Endometrial microvascular endothelial cells (primary cell): ENCODE measurements around the gene SIPA1L2. TPM values are rescaled to one million over a fixed set of nuclear protein-coding genes. Genes with fewer than 3 reads are reported as not detected.

Source experiments
- in situ Hi-C: cut with HindIII; loops from 2 replicates; pipeline ENCODE4 v1.10.0; 2017; ENCODE audit warnings: low sequenced_read_pairs, low pct_unique_long_range_greater_than_20kb; ENCODE audit errors: inconsistent ontology term
- total RNA-seq: library from RNA; depleted of rRNA; stranded (reverse); fragments of >200 nt; gene quantifications from one replicate; pipeline ENCODE4 v1.2.3, GENCODE V29; 2015; ENCODE audit errors: inconsistent ontology term

Gene SIPA1L2
- total RNA-seq, 1 donor from 2014 or later: 12.4 TPM

GRCh38 chr1:232599178-232600041, 30.5 kb downstream of the SIPA1L2 start:
- in situ Hi-C loops: no loop called here

DNA sequence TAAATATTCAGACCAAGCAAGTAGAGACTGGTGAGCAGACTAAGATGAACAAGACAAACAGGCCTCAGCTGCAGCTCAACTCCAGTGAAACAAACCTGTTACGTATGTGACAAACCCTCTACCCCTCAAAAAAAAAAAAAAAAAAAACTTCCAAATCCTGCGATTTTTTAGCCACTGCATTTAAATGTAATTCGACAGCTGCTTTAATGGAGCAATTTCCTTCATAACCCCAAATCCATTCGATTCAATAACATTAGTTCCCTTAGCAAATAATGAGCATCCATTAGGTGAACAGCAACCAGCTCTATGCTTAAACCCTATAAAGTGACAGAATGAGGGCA, 31.1 kb downstream of the SIPA1L2 start:
- in situ Hi-C loops: no loop called here

DNA sequence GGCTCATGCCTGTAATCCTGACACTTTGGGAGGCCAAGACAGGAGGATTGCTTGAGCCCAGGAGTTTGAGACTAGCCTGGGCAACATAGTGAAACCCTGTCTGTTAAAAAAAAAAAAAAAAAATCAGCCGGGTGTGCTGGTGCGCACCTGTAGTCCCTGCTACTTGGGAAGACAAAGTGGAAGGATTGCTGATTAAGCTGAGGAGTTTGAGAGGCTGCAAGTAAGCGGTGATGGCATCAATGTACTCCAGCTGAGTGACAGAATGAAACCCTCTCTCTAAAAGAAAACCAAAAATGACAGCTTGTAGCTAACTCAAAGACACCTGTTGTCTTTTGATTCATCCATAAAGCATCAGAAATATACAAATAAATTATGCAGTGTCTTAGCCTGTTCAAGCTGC, 31.8 kb downstream of the SIPA1L2 start:
- in situ Hi-C loops: no loop called here

GRCh38 chr1:232597721-232598120, 32.2 kb downstream of the SIPA1L2 start:
- in situ Hi-C loops: no loop called here

DNA sequence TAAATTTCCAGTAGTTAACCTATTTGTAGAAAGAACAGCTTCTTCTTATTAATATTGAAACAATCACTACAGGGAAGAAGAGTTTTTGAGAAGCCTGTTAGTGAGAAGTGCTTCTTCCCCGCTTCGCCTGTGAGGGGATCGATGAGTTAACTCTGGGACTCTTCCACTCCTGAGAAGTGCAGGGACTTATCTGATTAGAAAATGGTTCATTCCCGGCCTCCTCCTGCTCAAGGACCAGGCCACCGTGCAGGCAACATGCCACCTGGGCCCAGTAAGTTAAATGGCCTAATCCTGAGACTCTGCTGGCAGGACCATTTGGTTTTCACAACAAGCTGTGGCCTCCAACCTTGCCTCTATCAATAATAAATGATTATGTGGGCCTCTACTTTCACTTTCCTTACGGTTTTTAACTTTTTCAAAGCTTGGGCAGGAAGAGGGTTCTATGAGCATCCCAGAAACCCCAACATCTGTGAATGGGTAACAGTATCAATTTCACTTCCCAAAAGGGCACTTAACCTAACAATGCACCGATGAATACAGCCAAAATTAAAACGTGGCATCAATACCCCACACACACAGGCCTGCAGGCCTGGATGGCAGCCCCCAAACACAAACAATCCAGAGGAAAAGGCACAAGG, 33.1 kb downstream of the SIPA1L2 start:
- in situ Hi-C loops: no loop called here

DNA sequence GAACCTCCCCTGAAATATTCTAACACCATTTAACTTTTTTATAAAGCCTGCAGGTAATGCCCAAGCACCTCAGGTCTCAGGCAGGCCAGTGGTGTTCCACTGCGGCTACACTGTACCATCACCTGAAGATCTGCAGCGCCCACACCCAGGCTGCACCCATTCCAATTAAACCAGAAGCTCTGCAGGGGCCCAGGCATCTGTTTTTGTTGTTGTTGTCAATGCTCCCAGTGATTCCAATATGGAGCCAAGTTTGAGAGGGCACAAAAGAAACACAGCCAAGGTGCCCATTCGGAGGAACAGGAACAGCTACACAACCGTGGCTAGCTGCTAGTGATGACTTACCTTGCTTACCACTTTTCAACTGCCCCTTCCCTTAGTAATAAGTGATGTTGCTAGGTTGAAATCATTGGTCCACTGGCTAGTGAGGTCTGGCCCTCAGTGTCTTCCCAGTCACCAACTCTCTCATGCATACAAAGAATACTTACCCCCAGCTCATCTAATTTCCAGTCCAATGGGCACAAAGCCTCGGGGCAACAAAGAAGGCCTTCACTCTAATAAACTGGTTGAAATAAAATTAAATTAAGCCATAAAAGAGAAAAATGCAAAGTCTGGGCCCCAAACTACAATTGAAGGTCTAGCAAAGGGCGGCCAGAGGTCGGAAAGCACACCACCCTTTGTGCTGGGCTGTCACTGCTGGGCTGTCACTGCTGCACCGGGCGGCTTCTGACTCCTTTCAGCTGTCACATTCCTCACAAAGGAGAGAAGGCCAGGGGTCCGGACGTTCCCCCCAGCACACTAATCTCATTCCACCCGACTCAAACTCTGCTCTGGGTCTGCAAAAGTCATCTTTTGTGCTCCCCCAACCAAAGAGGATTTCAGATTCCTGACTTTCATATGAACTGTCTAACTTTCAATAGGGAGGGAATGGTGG, 34.9 kb downstream of the SIPA1L2 start:
- in situ Hi-C loops: no loop called here

DNA sequence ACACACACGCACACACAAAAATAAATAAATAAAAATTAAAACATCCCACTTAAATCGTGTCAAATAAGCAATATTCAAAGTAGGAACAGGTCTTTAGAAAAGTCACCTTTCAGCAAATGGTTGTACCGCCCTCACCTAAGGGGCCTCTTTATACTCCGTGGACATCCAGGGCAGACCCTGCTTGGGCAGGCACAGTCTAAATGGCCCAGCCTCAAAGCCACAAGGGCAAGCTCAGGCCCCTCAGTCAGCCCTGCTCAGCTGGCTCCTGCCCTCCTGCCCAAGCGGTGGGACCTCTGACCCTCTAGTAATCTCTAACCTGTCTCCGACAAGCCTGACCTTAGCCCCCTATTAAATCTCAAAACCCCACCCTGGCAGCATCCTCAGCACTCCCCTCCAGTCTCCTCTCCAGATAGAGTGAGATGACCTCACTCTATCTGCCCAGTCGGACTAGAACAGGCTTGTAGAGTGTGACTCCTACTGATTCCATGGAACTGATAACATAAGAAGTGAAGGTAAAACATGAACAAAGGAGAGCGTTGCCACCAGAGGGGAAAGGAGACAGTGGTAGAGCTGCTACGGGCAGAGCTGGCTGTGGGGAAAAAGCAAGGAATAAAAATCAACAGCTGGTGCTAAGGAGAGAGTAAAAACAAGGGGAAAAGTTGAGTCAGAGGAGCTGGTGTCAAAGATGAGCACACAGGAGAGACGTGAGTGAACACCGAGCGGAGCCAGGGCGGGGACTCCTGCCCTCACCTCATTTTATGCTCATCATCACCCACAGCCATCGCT, 36.0 kb downstream of the SIPA1L2 start:
- in situ Hi-C loops: no loop called here

DNA sequence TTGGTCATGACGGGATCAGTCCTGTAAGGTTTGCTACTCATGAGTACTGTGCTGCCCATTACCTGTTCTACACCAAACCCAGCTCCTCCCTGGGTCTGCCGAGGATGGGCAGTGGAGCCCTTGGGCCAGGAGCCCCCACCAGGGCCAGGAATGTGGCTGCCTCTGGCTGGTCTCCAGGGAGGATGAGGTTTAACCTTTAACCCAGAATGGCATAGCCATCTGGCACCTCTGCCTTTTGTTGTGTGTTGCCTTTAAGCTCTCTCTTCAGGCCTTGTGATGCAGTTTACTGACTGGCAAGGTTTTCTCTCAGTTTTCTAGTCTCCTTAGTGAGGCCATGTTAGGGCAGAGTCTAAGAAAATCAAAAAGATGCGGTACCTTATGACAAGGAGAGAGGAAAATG, 38.6 kb downstream of the SIPA1L2 start:
- in situ Hi-C loops: no loop called here

GRCh38 chr1:232590744-232591082, 39.2 kb downstream of the SIPA1L2 start:
- in situ Hi-C loops: no loop called here

GRCh38 chr1:232589812-232590743, 39.9 kb downstream of the SIPA1L2 start:
- in situ Hi-C loops: no loop called here

DNA sequence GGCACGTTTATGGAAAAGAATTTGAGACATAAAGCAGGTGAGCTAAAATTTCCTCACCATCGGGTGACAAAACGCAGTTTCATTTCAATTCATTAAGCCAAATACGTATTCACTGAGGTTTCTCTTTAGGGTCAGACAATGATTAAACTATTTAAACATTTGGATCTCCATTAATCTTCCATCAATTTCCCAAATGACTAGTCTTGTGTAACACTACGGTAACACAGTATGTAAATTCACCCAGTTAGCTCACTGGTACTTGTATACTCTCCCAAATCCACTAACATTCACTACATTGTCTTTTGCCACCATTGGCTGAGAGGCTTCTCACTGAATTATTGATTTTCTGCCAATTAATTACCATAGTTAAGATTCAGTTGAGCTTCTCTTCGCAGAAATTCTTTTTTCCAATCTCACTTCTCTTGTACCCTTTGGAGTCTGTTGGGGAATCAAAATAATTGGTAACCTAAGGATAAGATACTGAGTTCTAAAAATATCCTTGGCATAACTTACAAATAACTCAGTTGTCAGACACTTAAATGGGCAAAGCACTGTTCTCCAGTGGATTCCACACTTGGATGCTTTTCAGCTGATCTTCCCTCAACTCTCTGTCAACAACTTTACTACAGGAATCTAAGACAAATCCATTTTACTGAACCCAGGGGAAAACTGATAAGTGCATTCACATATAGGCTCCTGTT, 40.7 kb downstream of the SIPA1L2 start:
- in situ Hi-C loops: no loop called here

DNA sequence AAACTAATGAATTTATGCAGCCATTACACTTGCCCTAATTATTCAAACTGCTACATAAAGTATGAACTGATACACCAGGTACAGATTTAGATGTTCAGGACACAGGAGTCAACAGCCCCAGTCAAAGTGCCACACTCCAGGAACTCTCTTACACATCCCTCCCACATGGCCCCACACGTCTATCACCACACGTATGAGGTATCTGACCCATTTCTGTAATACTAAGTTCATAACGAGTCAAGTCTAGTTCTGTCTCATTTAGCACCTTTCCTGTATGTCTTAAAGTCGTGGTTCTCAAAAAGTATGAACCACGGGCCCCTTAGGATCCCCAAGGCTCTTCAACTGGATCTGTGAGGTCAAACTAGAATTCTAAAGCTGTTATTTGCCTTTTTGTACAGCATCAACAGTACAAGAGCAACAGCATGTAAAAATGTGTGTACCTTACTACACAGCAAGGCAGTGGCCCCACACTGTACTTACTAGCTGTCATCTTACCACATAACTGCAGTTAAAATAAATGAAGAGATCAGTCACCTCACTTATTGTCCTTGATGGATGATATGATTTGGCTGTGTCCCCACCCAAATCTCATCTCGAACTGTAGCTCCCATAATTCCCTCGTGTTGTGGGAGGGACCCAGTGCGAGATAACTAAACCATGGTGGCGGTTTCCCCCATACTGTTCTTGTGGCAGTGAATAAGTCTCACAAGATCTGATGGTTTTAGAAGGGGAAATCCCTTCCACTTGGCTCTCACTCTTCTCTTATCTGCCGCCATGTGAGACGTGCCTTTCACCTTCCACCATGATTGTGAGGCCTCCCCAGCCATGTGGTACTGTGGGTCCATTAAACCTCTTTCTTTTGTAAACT, 42.6 kb downstream of the SIPA1L2 start:
- in situ Hi-C loops: no loop called here

DNA sequence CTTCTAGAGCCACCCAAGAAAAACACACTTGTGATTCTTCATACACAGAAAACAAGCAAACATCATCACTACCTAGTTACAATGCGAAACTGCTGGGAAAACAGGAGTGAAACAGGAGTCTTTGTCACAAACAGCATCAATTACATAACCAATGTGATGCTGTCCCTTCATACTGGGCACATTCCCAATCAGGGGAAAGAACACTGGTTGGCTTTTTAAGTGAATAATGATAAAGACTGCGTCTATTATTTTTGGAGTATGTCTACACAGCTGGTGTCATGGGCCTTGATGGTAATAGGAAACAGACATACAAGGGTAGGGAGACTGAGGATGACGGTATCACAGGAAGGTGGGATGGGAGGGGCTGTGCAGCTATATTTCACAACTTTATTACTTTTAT, 43.3 kb downstream of the SIPA1L2 start:
- in situ Hi-C loops: no loop called here

DNA sequence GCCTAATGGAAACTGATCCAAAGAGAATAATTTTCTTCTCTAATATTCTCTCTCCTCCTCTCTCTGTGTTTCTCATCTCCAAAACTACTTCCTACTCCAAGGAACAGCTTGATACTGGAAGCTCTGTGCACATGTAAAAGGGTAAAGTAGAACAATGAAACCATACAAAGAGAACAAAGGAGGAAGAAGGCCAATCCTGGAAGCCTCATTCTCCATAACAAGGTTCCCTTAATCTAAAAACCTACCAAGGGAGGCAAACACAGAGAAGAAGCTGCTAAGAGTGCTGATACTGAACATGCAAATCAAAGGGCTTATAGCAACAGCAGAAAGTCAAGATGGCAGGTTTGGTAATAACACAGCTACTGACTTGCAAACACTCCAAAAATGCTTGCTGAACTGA, 44.4 kb downstream of the SIPA1L2 start:
- in situ Hi-C loops: no loop called here

DNA sequence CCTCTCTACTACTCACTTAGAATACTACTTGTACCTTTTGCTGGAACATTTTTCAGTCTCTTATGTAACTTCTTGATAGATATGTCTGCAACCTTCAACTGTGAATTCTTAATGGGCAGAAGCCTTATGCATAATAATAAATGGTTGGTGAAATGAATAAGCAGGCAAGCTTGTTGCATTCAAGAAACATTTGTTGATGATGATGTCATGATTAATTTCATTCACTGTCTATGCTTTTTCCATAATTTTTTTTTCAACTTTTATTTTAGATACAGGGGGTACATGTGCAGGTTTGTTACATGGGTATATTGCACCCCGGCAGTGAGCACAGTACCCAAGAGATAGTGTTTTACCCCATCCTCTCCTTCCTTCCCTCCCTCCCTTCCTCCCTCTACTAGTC, 48.0 kb downstream of the SIPA1L2 start:
- in situ Hi-C loops: no loop called here
